ENCODE data around the gene DOCK4.

DNA sequence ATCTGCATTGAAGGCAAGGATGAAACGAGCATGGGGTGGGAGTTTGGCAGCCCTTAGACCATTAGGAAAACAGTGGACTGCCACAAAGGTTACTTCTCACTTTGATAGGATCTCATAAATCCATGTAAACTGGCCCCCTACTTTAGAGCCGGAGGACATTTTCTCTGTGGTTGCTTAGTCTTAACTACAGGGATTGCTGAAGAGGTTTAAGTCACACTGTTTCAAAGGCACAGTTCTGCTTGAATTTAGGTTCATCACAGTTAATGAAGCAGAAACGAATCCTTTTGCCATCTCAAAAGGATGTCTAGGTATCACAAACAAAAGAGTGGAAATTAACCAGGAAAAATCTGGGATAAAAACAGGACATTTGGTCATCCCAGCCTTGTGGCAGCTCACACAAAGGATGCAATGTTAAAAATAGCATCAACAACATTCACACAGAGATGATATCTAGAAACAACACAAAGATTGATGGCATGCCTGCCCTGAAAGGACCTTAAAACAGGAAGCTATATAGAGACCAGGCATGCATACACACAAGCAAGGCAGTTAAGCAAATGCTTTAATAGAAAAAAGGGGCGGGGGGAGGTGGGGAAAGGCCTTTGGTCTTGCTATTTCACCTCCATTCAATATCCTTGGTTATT, 74.0 kb downstream of the DOCK4 start:
- no peak for TF ChIP-seq POLR2A (IDR thresholded peaks at IDR 0.05)
- TF ChIP-seq, protein P1, sequence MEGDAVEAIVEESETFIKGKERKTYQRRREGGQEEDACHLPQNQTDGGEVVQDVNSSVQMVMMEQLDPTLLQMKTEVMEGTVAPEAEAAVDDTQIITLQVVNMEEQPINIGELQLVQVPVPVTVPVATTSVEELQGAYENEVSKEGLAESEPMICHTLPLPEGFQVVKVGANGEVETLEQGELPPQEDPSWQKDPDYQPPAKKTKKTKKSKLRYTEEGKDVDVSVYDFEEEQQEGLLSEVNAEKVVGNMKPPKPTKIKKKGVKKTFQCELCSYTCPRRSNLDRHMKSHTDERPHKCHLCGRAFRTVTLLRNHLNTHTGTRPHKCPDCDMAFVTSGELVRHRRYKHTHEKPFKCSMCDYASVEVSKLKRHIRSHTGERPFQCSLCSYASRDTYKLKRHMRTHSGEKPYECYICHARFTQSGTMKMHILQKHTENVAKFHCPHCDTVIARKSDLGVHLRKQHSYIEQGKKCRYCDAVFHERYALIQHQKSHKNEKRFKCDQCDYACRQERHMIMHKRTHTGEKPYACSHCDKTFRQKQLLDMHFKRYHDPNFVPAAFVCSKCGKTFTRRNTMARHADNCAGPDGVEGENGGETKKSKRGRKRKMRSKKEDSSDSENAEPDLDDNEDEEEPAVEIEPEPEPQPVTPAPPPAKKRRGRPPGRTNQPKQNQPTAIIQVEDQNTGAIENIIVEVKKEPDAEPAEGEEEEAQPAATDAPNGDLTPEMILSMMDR (IDR thresholded peaks at IDR 0.05): no peak

All from testis (tissue), 2 donors.